Vagina (tissue), 2 donors: ENCODE results near the gene GPC4.

Experiments
- POLR2A ChIP-seq, 2 donors: fragments of 450-650 bp; IDR thresholded peaks; one replicate each; pipeline ENCODE4 v1.6.1; 2017; ENCODE audit warnings: antibody characterized with exemption in 2 of 2, mild to moderate bottlenecking in 2 of 2, moderate library complexity in 2 of 2
- POLR2AphosphoS5 ChIP-seq, 2 donors: sonication (generic); formaldehyde crosslinking; IDR thresholded peaks; one replicate each; pipeline ENCODE4 v1.9.0; 2017; ENCODE audit warnings: antibody characterized with exemption in 2 of 2, mild to moderate bottlenecking in 2 of 2, low read depth in 1 of 2; ENCODE audit not compliant: insufficient read depth in 1 of 2
- TF ChIP-seq, protein P1 (sequence below), 3 experiments: fragments of 450-650 bp in 2 of 3; fragments of 200-600 bp in 1 of 3; sonication (generic) in 1 of 3; IDR thresholded peaks; one replicate each; pipeline ENCODE4 v1.5.1; 2017 to 2019; ENCODE audit warnings: antibody characterized with exemption in 3 of 3, mild to moderate bottlenecking in 2 of 3, moderate library complexity in 2 of 3

DNA sequence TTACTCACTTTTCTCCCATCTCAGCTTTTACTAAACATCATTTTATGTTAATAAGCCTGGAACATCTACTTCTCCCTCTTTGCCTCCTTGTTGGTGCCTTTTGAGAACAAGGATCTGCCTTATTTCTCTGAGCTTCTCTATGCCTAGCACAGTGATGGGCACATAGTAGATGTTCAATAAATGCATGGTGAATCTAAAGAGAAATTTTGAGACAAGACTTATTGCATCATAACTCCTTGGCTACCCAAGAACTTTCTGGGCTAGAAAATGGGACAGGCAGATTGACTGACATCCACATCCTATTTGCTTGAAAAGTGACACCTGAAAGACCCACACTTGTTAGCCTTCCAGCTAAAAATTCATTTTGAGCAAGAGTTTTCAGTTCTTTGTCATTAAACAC, 109.9 kb downstream of the GPC4 start:
- TF ChIP-seq, protein P1, sequence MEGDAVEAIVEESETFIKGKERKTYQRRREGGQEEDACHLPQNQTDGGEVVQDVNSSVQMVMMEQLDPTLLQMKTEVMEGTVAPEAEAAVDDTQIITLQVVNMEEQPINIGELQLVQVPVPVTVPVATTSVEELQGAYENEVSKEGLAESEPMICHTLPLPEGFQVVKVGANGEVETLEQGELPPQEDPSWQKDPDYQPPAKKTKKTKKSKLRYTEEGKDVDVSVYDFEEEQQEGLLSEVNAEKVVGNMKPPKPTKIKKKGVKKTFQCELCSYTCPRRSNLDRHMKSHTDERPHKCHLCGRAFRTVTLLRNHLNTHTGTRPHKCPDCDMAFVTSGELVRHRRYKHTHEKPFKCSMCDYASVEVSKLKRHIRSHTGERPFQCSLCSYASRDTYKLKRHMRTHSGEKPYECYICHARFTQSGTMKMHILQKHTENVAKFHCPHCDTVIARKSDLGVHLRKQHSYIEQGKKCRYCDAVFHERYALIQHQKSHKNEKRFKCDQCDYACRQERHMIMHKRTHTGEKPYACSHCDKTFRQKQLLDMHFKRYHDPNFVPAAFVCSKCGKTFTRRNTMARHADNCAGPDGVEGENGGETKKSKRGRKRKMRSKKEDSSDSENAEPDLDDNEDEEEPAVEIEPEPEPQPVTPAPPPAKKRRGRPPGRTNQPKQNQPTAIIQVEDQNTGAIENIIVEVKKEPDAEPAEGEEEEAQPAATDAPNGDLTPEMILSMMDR (IDR thresholded peaks at IDR 0.05), result no peak
- TF ChIP-seq POLR2A (IDR thresholded peaks at IDR 0.05), result no peak
- no peak for TF ChIP-seq POLR2AphosphoS5 (IDR thresholded peaks at IDR 0.05; ENCODE audit: insufficient read depth in 1 of 2, low read depth in 1 of 2)
